H4 (cell line): ENCODE data around the gene AATF. TPM values are rescaled to one million over a fixed set of nuclear protein-coding genes. Genes with fewer than 3 reads are reported as not detected.

Experiments used
- total RNA-seq: library from RNA; depleted of rRNA; stranded (reverse); fragments of >200 nt; shearing (Covaris generic); gene quantifications from 2 replicates; pipeline ENCODE4 v1.2.3, GENCODE V29; 2014; rRNA removed

Gene AATF
- total RNA-seq, 1 experiment from 2014 or later: 45.1 TPM

Other genes with a start within 250 kb of the AATF start
- 0.39 and 0.97 TPM in 2 replicates for gene LHX1, start 11.5 kb upstream of the AATF start, total RNA-seq